GM12872 (cell line): ENCODE measurements around the gene PCSK5.

Source experiments
- TF ChIP-seq, protein P1 (sequence below): IDR thresholded peaks from 3 replicates; pipeline ENCODE4 v1.5.1; 2011; ENCODE audit warnings: low read depth, mild to moderate bottlenecking, low read length, moderate library complexity; ENCODE audit not compliant: insufficient read depth

PCSK5 gene

DNA sequence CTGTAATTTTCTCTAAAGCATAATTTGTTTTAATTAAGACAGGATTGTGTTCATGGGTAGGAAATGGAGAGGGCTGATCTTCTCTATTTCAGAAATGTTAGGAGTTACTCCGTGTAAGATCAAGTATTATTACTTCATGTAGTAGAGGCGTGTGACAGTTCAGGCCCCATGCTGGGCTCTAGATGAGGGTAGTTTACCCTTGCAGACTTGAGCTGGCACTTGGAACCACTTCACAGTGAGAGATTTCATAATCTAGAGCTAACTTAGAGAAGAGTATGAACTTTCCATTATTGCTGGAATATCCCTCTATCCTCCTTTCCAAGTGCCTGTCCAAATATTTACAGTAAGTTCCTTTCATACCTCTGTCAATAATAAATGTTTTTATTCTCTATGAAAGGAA lies 195.1 kb downstream of the PCSK5 start:
- TF ChIP-seq, protein P1, sequence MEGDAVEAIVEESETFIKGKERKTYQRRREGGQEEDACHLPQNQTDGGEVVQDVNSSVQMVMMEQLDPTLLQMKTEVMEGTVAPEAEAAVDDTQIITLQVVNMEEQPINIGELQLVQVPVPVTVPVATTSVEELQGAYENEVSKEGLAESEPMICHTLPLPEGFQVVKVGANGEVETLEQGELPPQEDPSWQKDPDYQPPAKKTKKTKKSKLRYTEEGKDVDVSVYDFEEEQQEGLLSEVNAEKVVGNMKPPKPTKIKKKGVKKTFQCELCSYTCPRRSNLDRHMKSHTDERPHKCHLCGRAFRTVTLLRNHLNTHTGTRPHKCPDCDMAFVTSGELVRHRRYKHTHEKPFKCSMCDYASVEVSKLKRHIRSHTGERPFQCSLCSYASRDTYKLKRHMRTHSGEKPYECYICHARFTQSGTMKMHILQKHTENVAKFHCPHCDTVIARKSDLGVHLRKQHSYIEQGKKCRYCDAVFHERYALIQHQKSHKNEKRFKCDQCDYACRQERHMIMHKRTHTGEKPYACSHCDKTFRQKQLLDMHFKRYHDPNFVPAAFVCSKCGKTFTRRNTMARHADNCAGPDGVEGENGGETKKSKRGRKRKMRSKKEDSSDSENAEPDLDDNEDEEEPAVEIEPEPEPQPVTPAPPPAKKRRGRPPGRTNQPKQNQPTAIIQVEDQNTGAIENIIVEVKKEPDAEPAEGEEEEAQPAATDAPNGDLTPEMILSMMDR: no peak

DNA sequence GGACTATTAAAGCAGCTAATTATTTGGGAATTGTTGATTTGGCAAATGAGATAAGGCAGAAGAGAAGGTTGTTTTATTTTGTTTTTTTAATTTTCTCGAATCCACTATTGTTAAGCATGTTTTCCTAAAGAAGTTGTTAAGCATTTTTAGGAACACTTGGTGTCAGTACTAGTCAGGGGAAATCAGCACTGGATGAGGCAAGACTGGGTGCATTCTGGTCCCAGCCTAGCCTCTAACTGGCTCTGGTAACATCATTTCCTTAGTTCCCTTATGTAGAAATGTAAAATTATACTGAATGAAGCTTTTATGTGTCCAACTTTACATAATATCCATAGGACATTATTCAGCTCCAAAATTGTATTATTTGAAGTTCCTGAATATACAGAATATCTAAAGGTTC lies 196.1 kb downstream of the PCSK5 start:
- TF ChIP-seq, protein P1: no peak

DNA sequence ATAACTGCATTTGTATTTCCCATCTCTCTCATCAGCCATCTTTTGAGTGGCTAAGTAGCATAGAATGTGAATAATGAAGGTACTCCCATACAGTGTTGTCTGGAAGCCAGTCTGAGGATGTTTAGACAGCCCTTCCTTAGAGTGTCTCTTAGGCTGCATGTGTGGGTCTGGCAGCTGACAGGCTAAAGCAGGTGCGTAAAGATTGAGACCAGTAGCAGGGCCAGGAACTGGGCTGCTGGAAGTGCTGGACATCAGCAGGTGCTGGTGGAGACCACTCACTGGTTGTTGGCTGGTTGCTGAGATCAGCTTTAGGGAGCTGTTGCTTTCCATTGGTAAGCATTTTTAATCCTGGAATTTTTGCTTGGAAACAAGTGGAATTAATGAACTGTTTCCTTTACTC lies 197.5 kb downstream of the PCSK5 start:
- TF ChIP-seq, protein P1: no peak

DNA sequence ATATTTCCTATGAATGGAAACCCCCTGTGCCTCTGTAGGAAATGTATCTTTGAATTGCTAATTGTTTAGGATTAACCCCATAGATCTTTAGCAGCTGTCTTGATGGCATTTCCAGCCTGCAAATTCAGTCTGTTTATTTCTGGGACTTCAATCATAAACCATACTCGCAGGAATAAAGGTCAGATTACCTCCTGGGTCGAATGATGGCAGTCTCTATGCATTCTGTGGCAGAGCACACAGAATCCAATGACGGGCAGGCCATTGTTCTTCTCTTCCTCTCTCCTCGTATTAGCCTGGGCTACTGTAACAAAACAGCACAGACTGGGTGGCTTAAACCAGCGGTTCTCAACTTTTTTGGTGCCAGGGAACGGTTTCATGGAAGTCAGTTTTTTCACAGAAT lies 199.9 kb downstream of the PCSK5 start:
- TF ChIP-seq, protein P1: no peak

DNA sequence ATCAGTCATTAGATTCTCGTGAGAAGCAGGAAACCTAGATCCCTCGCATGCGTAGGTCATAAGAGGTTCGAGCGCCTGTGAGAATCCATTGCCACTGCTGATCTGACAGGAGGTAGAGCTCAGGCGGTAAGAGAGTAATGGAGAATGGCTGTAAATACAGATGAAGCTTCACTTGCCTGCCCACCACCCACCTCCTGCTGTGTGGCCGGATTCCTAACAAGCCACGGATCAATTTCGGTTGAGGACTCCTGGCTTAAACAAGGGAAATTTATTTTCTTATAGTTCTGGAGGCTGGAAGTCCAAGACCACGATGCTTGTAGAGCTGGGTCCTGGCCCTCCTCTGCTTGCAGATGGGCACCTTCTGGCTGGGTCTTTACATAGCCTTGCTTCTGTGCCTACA lies 200.4 kb downstream of the PCSK5 start:
- TF ChIP-seq, protein P1: no peak

DNA sequence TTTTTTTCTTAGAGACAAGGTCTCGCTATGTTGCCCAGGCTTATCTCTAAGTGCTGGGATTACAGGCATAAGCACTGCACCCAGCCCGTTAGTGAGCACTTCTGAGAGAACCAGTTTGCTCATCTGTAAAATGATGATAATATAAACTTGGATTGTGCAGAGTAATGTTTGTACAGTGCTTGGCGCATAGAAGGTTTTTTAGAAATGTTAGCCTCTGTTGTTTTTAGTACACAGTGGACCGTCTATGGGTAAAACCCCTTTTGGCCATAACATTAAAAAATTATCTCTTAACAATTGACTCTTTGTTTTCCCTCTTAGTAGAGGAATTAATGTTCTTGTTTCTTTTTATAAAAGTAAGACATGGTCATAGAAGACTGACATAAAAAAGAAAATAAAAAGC lies 202.1 kb downstream of the PCSK5 start:
- TF ChIP-seq, protein P1: no peak

DNA sequence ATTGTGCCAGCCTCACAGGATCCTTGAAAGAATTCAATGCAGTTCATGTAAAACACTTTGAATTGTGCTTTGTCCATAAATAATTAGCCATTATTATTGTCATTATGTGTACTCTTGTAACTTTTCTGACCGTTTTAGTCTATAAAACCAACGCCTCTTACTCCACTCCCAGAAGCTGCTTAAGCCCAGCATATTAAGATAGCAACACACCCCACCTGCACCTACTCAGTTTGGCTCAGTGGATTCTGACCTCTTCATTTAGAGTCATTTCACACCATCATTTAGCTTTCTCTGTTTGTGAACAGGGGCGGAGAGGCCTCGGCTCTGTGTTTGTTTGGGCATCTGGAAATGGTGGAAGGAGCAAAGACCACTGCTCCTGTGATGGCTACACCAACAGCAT lies 205.1 kb downstream of the PCSK5 start:
- TF ChIP-seq, protein P1: no peak

DNA sequence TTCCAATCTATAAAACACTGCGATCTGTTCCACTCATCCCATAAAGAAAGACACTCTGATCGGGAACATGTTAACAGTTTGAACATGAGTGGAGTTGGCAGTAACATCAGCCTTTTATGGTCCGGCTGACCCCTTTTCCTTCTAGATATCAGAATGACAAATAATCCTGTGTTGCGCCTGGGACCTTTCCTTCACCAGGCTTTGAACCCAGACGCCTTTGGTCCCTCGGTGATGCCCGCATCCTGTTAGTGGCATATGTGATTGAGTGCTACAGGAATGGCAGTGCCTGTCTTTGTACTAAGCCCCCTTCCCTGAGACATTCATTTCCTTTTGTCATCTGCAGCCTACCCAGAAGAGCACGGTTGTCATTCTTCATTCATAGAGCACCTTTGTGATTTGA lies 209.0 kb downstream of the PCSK5 start:
- TF ChIP-seq, protein P1: no peak
